ENCODE data around the gene ZFYVE28. TPM values are rescaled to one million over a fixed set of nuclear protein-coding genes. Genes with fewer than 3 reads are reported as not detected.
A peak's percentile ranks its signal among the peaks of the same experiment; 100 is the strongest.

Gene ZFYVE28
- total and polyA plus RNA-seq, 2 of the 8 experiments (the other 6 are each of a cell fraction or from before 2014, with no cell fraction given), result 1.7 to 4.9 TPM

DNA sequence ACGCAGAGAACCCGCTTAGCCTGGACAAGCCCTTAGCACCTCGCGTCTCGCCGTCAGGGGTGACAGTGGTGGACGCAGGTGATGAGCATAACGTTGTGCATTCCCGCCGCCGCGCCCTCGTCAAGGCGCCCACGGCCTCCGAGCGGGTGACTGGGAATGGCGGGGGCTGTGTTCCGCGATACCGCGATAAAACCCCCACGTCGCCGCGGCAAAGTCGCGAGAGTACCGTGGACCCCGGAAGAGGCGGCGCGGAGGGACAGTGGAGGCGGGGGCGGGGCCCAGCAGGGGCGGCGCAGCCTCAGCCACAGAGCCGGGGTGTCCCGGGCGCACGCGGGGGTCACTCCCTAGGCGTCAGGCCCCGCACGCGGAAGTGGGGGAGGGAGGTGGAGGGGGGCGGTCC lies 53.8 kb downstream of the ZFYVE28 start:
- FAIRE-seq, result no peak
- no peak overlapping the region for H3K9ac ChIP-seq (replicated peaks in 1 of 4; ENCODE audit: extremely low read depth in 1 of 4, low read depth in 3 of 4, low read length in 3 of 4)
- DNase-seq (ENCODE audit: low read depth in 1 of 2, low spot score in 2 of 2), result no peak
- TF ChIP-seq POLR2A (IDR thresholded peaks at IDR 0.05; ENCODE audit: control extremely low read depth in 1 of 2, low read depth in 2 of 2, low read length in 2 of 2) (no peak), SRF (IDR thresholded peaks at IDR 0.05; ENCODE audit: low read depth, low read length) (no peak), CEBPB (IDR thresholded peaks at IDR 0.05; ENCODE audit: low read depth, low read length) (no peak), SIN3A (conservative IDR thresholded peaks at IDR 0.05 in 1 of 2, IDR thresholded peaks at IDR 0.05 in 1 of 2; ENCODE audit: low read depth in 1 of 2, low read length in 2 of 2) (no peak), KDM5A (IDR thresholded peaks at IDR 0.05; ENCODE audit: low read length) (no peak), SIRT6 (IDR thresholded peaks at IDR 0.05; ENCODE audit: low read length) (no peak), JUND (IDR thresholded peaks at IDR 0.05; ENCODE audit: low read length) (no peak), BRCA1 (IDR thresholded peaks at IDR 0.05; ENCODE audit: low read depth, low read length) (no peak), CHD1 (IDR thresholded peaks at IDR 0.05; ENCODE audit: low read depth, low read length) (no peak)
- TF ChIP-seq, protein P1, sequence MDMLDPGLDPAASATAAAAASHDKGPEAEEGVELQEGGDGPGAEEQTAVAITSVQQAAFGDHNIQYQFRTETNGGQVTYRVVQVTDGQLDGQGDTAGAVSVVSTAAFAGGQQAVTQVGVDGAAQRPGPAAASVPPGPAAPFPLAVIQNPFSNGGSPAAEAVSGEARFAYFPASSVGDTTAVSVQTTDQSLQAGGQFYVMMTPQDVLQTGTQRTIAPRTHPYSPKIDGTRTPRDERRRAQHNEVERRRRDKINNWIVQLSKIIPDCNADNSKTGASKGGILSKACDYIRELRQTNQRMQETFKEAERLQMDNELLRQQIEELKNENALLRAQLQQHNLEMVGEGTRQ (IDR thresholded peaks at IDR 0.05; ENCODE audit: low read length), result no peak
- TF ChIP-seq, protein P2, sequence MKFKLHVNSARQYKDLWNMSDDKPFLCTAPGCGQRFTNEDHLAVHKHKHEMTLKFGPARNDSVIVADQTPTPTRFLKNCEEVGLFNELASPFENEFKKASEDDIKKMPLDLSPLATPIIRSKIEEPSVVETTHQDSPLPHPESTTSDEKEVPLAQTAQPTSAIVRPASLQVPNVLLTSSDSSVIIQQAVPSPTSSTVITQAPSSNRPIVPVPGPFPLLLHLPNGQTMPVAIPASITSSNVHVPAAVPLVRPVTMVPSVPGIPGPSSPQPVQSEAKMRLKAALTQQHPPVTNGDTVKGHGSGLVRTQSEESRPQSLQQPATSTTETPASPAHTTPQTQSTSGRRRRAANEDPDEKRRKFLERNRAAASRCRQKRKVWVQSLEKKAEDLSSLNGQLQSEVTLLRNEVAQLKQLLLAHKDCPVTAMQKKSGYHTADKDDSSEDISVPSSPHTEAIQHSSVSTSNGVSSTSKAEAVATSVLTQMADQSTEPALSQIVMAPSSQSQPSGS (IDR thresholded peaks at IDR 0.05; ENCODE audit: low read length), result no peak
- TF ChIP-seq, protein P3, sequence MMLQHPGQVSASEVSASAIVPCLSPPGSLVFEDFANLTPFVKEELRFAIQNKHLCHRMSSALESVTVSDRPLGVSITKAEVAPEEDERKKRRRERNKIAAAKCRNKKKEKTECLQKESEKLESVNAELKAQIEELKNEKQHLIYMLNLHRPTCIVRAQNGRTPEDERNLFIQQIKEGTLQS (IDR thresholded peaks at IDR 0.05; ENCODE audit: insufficient read depth, low read depth, low read length), result no peak

More for the DNA sequence above, 53.8 kb downstream of the ZFYVE28 start:
- Histone ChIP-seq H3K9me3 (ENCODE audit: insufficient read depth in 2 of 2, low read depth in 1 of 2, low read length in 1 of 2) (no peaks in the 10 kb centered on the region), H2BK12ac (ENCODE audit: low read depth, low read length) (no peak overlapping the region), H3K4me1 (replicated peaks in 1 of 4; ENCODE audit: control insufficient read depth in 3 of 4, insufficient read depth in 4 of 4, low read length in 3 of 4) (no peaks in the 10 kb centered on the region; a peak in 1 of 7 replicates), H2BK5ac (ENCODE audit: low read depth, low read length) (no peak overlapping the region), H3K4me2 (ENCODE audit: insufficient read depth in 1 of 2, low read depth in 2 of 2, low read length in 2 of 2) (no peak overlapping the region), H3K14ac (ENCODE audit: insufficient read length) (no peak overlapping the region), H3K79me2 (ENCODE audit: control insufficient read depth in 1 of 2, insufficient read depth in 2 of 2, low read length in 2 of 2) (no peaks in the 10 kb centered on the region), H2BK15ac (ENCODE audit: low read length) (no peak overlapping the region), H3K27me3 (replicated peaks in 1 of 4; ENCODE audit: control insufficient read depth in 3 of 4, extremely low read depth in 1 of 4, insufficient read depth in 3 of 4, low read length in 3 of 4) (no peaks in the 10 kb centered on the region; a peak in 1 of 7 replicates), H3K36me3 (ENCODE audit: control insufficient read depth in 2 of 4, insufficient read depth in 4 of 4, low read length in 3 of 4) (no peaks in the 10 kb centered on the region), H3K27ac (ENCODE audit: low read depth, low read length) (no peak overlapping the region), H4K8ac (ENCODE audit: extremely low read depth, insufficient read depth, low read length) (peak overlapping the region; percentile 65; the same call in 1 of the 2 replicates), H4K20me1 (replicated peaks in 1 of 2; ENCODE audit: control insufficient read depth in 1 of 2, insufficient read depth in 2 of 2, low read length in 2 of 2) (no peaks in the 10 kb centered on the region), H4K91ac (replicated peaks; ENCODE audit: insufficient read length, low read length) (no peak overlapping the region), H3K56ac (replicated peaks; ENCODE audit: insufficient read length, low read depth, low read length) (no peak overlapping the region), H2AK5ac (ENCODE audit: low read depth, low read length) (no peak overlapping the region), H2BK120ac (replicated peaks; ENCODE audit: low read depth, low read length) (no peak overlapping the region), H3K23me2 (ENCODE audit: low read depth, low read length) (no peaks in the 10 kb centered on the region; the same call in 1 of the 2 replicates), H2AFZ (ENCODE audit: low read length) (no peak overlapping the region), H2BK20ac (ENCODE audit: low read length) (no peak overlapping the region), H3K23ac (ENCODE audit: insufficient read length) (no peak overlapping the region), H3K4ac (replicated peaks; ENCODE audit: insufficient read length, low read depth, low read length) (no peak overlapping the region), H3K18ac (ENCODE audit: extremely low read depth, low read length) (no peak overlapping the region), H3K4me3 (ENCODE audit: extremely low read depth in 1 of 4, insufficient read depth in 2 of 4, low read depth in 3 of 4, low read length in 4 of 4) (no peak overlapping the region), H4K5ac (ENCODE audit: insufficient read length, low read depth, low read length) (no peak overlapping the region), H3K79me1 (ENCODE audit: low read depth, low read length) (no peaks in the 10 kb centered on the region)
- POLR2A ChIA-PET (ENCODE audit: partially characterized antibody), result no interaction called here
- 92% methylated on average over 27 of the region's 47 CpGs; no CpG with 5 or more reads in 1 of the 2 experiments for WGBS, 2 experiments (ENCODE audit: extremely low coverage in 1 of 2, insufficient coverage in 1 of 2, insufficient read length in 1 of 2, insufficient replicate concordance in 2 of 2, low coverage in 1 of 2, low lambda C conversion rate in 2 of 2, missing lambda C conversion rate in 1 of 2)
- CTCF ChIA-PET (ENCODE audit: partially characterized antibody), result no interaction called here

Measured in H1 (cell line).